HepG2 (cell line): ENCODE measurements around the gene TRPT1. TPM values are rescaled to one million over a fixed set of nuclear protein-coding genes. Genes with fewer than 3 reads are reported as not detected.

Experiments used
- CHD2 ChIP-seq: IDR thresholded peaks from 2 replicates; pipeline ENCODE4 v1.6.1; 2011; ENCODE audit warnings: low read depth, low read length, improper control_type of control experiment
- HNRNPLL ChIP-seq: fragments of 200-400 bp; formaldehyde crosslinking; IDR thresholded peaks from 2 replicates; pipeline ENCODE4 v1.6.1; 2017; ENCODE audit warnings: mild to moderate bottlenecking, low read depth, low read length; ENCODE audit not compliant: poor library complexity, severe bottlenecking
- LBX2 ChIP-seq: sonication (generic); formaldehyde crosslinking; IDR thresholded peaks from 2 replicates; pipeline ENCODE4 v1.5.0; 2020; ENCODE audit warnings: missing genetic modification reagents, mild to moderate bottlenecking, borderline replicate concordance
- MAFG ChIP-seq: sonication (generic); formaldehyde crosslinking; IDR thresholded peaks from 2 replicates; pipeline ENCODE4 v1.5.1; 2020; ENCODE audit warnings: mild to moderate bottlenecking, missing genetic modification reagents
- NPAS2 ChIP-seq: sonication (generic); formaldehyde crosslinking; IDR thresholded peaks from 2 replicates; pipeline ENCODE4 v1.8.0; 2022; ENCODE audit warnings: mild to moderate bottlenecking, missing genetic modification reagents, borderline replicate concordance
- RAD51 ChIP-seq: fragments of 450-650 bp; IDR thresholded peaks from 2 replicates; pipeline ENCODE4 v1.6.1; 2016; ENCODE audit warnings: borderline replicate concordance
- RBFOX2 ChIP-seq: fragments of 200-400 bp; formaldehyde crosslinking; IDR thresholded peaks from 2 replicates; pipeline ENCODE4 v1.6.1; 2017; ENCODE audit warnings: low read depth, mild to moderate bottlenecking, low read length
- ZNF576 ChIP-seq: sonication (generic); formaldehyde crosslinking; IDR thresholded peaks from 2 replicates; pipeline ENCODE4 v1.4.0; 2020; ENCODE audit warnings: mild to moderate bottlenecking, missing genetic modification reagents
- ZNF577 ChIP-seq: sonication (generic); formaldehyde crosslinking; IDR thresholded peaks from 2 replicates; pipeline ENCODE4 v1.4.0; 2020; ENCODE audit warnings: mild to moderate bottlenecking, low read depth, missing genetic modification reagents, borderline replicate concordance
- polyA plus RNA-seq, 8 experiments: library from polyadenylated mRNA; depleted of rRNA in 3 of 8; stranded (reverse) in 7 of 8; unstranded in 1 of 8; fragments of >200 nt; fragmentation: Illumina TruSeq in 4 of 8; extraction: Trizol in 4 of 8; gene quantifications; 2 replicates each; pipeline versions ENCODE4 v1.2.1 to v1.2.3, GENCODE V29; 2011 to 2016; ENCODE audit warnings: low read depth in 4 of 8, missing spikeins in 1 of 8, mixed read lengths in 1 of 8; ENCODE audit not compliant: insufficient read depth in 1 of 8
- total RNA-seq, 5 experiments: library from RNA; depleted of rRNA; stranded (reverse); fragments of >200 nt; fragmentation: Illumina TruSeq; extraction: Trizol; gene quantifications; 2 replicates each; pipeline ENCODE4 v1.2.3, GENCODE V29; 2016; ENCODE audit warnings: low read depth in 1 of 5
- TF ChIP-seq, protein P1 (sequence below): sonication (generic); formaldehyde crosslinking; IDR thresholded peaks from 2 replicates; pipeline ENCODE4 v1.4.0; 2020; ENCODE audit warnings: missing genetic modification reagents, borderline replicate concordance
- TF ChIP-seq, protein P2 (sequence below): sonication (generic); formaldehyde crosslinking; IDR thresholded peaks from 2 replicates; pipeline ENCODE4 v1.5.0; 2020; ENCODE audit warnings: mild to moderate bottlenecking, missing genetic modification reagents, borderline replicate concordance
- TF ChIP-seq, protein P3 (sequence below), 2 experiments: fragments of 450-650 bp in 1 of 2; sonication (generic) in 1 of 2; formaldehyde crosslinking; IDR thresholded peaks; 2 replicates each; pipeline versions ENCODE4 v1.5.0 to v1.8.0; 2020 to 2022; ENCODE audit warnings: mild to moderate bottlenecking in 1 of 2, missing genetic modification reagents in 1 of 2
- TF ChIP-seq, protein P4 (sequence below): sonication (generic); formaldehyde crosslinking; IDR thresholded peaks from 2 replicates; pipeline ENCODE4; 2020; ENCODE audit warnings: missing genetic modification reagents, mild to moderate bottlenecking, borderline replicate concordance

The TRPT1 gene
- total and polyA plus RNA-seq, 2 of the 13 experiments (the other 11 are each of a cell fraction or from before 2014, with no cell fraction given), result 24.8 to 40.7 TPM

DNA sequence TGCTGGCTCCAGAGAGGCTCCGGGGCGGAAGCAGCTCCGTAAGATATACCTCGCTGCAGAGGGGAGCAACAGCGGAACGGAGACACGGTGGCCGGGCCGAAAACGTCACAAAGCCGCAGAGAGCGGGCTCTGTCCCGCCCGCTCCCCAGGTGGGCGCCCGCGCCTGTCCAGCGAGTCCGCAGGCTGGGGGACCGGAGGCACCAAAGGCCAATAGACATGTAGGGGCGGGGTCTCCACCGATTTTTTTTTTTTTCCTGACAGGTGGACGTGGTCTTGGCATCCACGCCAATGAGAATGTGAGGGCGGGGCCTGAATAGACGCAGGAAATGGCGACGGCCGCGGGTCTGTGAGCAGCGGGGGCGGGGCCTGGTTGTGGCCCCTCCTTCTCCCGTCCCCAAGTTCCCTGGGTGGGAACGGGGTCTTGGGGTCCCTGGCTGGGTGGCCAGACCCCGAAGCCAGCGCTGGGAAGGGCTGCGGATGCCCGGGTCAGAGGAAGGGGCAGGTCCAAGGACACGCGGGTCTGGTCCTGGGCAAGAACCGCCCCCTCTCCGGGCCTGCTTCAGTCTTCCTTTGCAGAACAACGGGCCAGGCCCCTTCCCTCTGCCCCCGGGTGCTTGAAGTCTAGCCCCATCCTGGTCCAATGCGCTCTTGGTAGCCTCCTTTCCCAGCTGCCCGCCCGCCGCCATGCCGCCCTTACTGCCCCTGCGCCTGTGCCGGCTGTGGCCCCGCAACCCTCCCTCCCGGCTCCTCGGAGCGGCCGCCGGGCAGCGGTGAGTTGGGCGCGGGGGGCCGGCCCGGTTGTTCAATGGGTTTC lies 4.4 kb upstream of the TRPT1 start, which contains the start of gene DNAJC4 (continued):
- TF ChIP-seq, protein P1, sequence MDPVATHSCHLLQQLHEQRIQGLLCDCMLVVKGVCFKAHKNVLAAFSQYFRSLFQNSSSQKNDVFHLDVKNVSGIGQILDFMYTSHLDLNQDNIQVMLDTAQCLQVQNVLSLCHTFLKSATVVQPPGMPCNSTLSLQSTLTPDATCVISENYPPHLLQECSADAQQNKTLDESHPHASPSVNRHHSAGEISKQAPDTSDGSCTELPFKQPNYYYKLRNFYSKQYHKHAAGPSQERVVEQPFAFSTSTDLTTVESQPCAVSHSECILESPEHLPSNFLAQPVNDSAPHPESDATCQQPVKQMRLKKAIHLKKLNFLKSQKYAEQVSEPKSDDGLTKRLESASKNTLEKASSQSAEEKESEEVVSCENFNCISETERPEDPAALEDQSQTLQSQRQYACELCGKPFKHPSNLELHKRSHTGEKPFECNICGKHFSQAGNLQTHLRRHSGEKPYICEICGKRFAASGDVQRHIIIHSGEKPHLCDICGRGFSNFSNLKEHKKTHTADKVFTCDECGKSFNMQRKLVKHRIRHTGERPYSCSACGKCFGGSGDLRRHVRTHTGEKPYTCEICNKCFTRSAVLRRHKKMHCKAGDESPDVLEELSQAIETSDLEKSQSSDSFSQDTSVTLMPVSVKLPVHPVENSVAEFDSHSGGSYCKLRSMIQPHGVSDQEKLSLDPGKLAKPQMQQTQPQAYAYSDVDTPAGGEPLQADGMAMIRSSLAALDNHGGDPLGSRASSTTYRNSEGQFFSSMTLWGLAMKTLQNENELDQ, result no peak
- TF ChIP-seq, protein P2, sequence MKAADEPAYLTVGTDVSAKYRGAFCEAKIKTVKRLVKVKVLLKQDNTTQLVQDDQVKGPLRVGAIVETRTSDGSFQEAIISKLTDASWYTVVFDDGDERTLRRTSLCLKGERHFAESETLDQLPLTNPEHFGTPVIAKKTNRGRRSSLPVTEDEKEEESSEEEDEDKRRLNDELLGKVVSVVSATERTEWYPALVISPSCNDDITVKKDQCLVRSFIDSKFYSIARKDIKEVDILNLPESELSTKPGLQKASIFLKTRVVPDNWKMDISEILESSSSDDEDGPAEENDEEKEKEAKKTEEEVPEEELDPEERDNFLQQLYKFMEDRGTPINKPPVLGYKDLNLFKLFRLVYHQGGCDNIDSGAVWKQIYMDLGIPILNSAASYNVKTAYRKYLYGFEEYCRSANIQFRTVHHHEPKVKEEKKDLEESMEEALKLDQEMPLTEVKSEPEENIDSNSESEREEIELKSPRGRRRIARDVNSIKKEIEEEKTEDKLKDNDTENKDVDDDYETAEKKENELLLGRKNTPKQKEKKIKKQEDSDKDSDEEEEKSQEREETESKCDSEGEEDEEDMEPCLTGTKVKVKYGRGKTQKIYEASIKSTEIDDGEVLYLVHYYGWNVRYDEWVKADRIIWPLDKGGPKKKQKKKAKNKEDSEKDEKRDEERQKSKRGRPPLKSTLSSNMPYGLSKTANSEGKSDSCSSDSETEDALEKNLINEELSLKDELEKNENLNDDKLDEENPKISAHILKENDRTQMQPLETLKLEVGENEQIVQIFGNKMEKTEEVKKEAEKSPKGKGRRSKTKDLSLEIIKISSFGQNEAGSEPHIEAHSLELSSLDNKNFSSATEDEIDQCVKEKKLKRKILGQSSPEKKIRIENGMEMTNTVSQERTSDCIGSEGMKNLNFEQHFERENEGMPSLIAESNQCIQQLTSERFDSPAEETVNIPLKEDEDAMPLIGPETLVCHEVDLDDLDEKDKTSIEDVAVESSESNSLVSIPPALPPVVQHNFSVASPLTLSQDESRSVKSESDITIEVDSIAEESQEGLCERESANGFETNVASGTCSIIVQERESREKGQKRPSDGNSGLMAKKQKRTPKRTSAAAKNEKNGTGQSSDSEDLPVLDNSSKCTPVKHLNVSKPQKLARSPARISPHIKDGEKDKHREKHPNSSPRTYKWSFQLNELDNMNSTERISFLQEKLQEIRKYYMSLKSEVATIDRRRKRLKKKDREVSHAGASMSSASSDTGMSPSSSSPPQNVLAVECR (CRISPR knock-in tag), result peak; percentile 64
- TF ChIP-seq ZNF576 (CRISPR knock-in tag) (no peak), RAD51 (no peak), LBX2 (CRISPR knock-in tag) (no peak), MAFG (CRISPR knock-in tag) (no peak), CHD2 (no peak), RBFOX2 (peak; percentile 87), ZNF577 (no peak), NPAS2 (CRISPR knock-in tag) (no peak), HNRNPLL (peak; percentile 62)
- TF ChIP-seq, protein P3, sequence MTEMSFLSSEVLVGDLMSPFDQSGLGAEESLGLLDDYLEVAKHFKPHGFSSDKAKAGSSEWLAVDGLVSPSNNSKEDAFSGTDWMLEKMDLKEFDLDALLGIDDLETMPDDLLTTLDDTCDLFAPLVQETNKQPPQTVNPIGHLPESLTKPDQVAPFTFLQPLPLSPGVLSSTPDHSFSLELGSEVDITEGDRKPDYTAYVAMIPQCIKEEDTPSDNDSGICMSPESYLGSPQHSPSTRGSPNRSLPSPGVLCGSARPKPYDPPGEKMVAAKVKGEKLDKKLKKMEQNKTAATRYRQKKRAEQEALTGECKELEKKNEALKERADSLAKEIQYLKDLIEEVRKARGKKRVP (CRISPR knock-in tag; IDR thresholded peaks at IDR 0.05), result no peak
- TF ChIP-seq, protein P4, sequence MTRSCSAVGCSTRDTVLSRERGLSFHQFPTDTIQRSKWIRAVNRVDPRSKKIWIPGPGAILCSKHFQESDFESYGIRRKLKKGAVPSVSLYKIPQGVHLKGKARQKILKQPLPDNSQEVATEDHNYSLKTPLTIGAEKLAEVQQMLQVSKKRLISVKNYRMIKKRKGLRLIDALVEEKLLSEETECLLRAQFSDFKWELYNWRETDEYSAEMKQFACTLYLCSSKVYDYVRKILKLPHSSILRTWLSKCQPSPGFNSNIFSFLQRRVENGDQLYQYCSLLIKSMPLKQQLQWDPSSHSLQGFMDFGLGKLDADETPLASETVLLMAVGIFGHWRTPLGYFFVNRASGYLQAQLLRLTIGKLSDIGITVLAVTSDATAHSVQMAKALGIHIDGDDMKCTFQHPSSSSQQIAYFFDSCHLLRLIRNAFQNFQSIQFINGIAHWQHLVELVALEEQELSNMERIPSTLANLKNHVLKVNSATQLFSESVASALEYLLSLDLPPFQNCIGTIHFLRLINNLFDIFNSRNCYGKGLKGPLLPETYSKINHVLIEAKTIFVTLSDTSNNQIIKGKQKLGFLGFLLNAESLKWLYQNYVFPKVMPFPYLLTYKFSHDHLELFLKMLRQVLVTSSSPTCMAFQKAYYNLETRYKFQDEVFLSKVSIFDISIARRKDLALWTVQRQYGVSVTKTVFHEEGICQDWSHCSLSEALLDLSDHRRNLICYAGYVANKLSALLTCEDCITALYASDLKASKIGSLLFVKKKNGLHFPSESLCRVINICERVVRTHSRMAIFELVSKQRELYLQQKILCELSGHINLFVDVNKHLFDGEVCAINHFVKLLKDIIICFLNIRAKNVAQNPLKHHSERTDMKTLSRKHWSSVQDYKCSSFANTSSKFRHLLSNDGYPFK (CRISPR knock-in tag), result peak; percentile 61; the same call in 1 of the 2 replicates
